GM23338 (cell line): ENCODE measurements around the gene PKD2. TPM values are rescaled to one million over a fixed set of nuclear protein-coding genes. Genes with fewer than 3 reads are reported as not detected.

ENCODE experiments used
- ATAC-seq: fragments of 200-7000 bp; cut with Tn5 transposase; 3 replicates; pipeline ENCODE4 v1.9.1; 2020
- DNase-seq: peaks from one replicate; pipeline ENCODE4 v3.0.0-alpha.2; 2015; ENCODE audit warnings: low spot score
- H2AFZ ChIP-seq: fragments of 200-600 bp; sonication (generic); 2 replicates; pipeline ENCODE4 v1.8.0; 2016; ENCODE audit warnings: antibody characterized with exemption, mild to moderate bottlenecking, moderate library complexity
- H3F3A ChIP-seq: fragments of 200-600 bp; sonication (generic); replicated peaks from 2 replicates; pipeline ENCODE4 v1.8.0; 2017; ENCODE audit warnings: antibody characterized with exemption, mixed run types, low read depth
- H3K27ac ChIP-seq: fragments of 200-600 bp; sonication (generic); 2 replicates; pipeline ENCODE4 v1.6.1; 2016; ENCODE audit warnings: low read depth
- H3K27me3 ChIP-seq: fragments of 200-600 bp; sonication (generic); 2 replicates; pipeline ENCODE4 v1.8.0; 2016; ENCODE audit warnings: mild to moderate bottlenecking, mixed run types, moderate library complexity; ENCODE audit not compliant: insufficient read depth
- H3K36me3 ChIP-seq: fragments of 200-600 bp; sonication (generic); 2 replicates; pipeline ENCODE4 v1.8.0; 2016; ENCODE audit warnings: mild to moderate bottlenecking; ENCODE audit not compliant: insufficient read depth
- H3K4me1 ChIP-seq: fragments of 200-600 bp; sonication (generic); 2 replicates; pipeline ENCODE4 v1.8.0; 2016; ENCODE audit warnings: mild to moderate bottlenecking, moderate library complexity; ENCODE audit not compliant: insufficient read depth
- H3K4me2 ChIP-seq: fragments of 200-600 bp; sonication (generic); 2 replicates; pipeline ENCODE4 v1.7.1; 2017; ENCODE audit warnings: mixed run types
- H3K4me3 ChIP-seq: fragments of 200-600 bp; sonication (generic); 2 replicates; pipeline ENCODE4 v1.6.1; 2016; ENCODE audit warnings: mixed run types
- H3K79me2 ChIP-seq: fragments of 200-600 bp; sonication (generic); replicated peaks from 2 replicates; pipeline ENCODE4 v1.8.0; 2017; ENCODE audit warnings: mild to moderate bottlenecking; ENCODE audit not compliant: insufficient read depth
- H3K9me2 ChIP-seq: fragments of 200-600 bp; sonication (generic); 2 replicates; pipeline ENCODE4 v1.8.0; 2017; ENCODE audit not compliant: insufficient read depth
- H4K20me1 ChIP-seq: fragments of 200-600 bp; sonication (generic); replicated peaks from 2 replicates; pipeline ENCODE4 v1.8.0; 2017; ENCODE audit warnings: mild to moderate bottlenecking; ENCODE audit not compliant: insufficient read depth
- H3K27ac Mint-ChIP-seq: 2 replicates; pipeline ENCODE4 v1.8.0; 2020; ENCODE audit warnings: inconsistent platforms, mild to moderate bottlenecking, moderate library complexity, mixed read lengths
- H3K27me3 Mint-ChIP-seq: 3 replicates; pipeline ENCODE4 v1.8.0; 2022; ENCODE audit warnings: low read depth, mild to moderate bottlenecking, moderate library complexity, mixed read lengths, inconsistent platforms; ENCODE audit not compliant: insufficient read depth, poor library complexity
- H3K36me3 Mint-ChIP-seq: 3 replicates; pipeline ENCODE4 v1.8.0; 2021; ENCODE audit warnings: low read depth, mild to moderate bottlenecking, inconsistent platforms, moderate library complexity, mixed read lengths
- H3K4me1 Mint-ChIP-seq: 3 replicates; pipeline ENCODE4 v1.8.0; 2020; ENCODE audit warnings: mild to moderate bottlenecking, inconsistent platforms, mixed read lengths
- H3K4me3 Mint-ChIP-seq: 3 replicates; pipeline ENCODE4 v1.8.0; 2021; ENCODE audit warnings: moderate library complexity, mild to moderate bottlenecking, inconsistent platforms, mixed read lengths
- H3K9me3 Mint-ChIP-seq: 3 replicates; pipeline ENCODE4 v1.8.0; 2020; ENCODE audit warnings: moderate library complexity, mild to moderate bottlenecking, inconsistent platforms, mixed read lengths
- CREB1 ChIP-seq: fragments of 250-450 bp; sonication (Bioruptor Pico); IDR thresholded peaks from 2 replicates; pipeline ENCODE4 v1.5.0; 2020; ENCODE audit warnings: low read depth, mild to moderate bottlenecking, moderate library complexity
- EZH2 ChIP-seq: fragments of 200-600 bp; sonication (generic); IDR thresholded peaks from one replicate; pipeline ENCODE4 v1.8.0; 2017; ENCODE audit warnings: antibody characterized with exemption, mild to moderate bottlenecking, low read depth; ENCODE audit not compliant: unreplicated experiment
- EZH2phosphoT487 ChIP-seq: fragments of 200-600 bp; sonication (generic); IDR thresholded peaks from one replicate; pipeline ENCODE4 v1.8.1; 2018; ENCODE audit warnings: antibody characterized with exemption; ENCODE audit not compliant: unreplicated experiment
- JUNB ChIP-seq: IDR thresholded peaks from one replicate; pipeline ENCODE4 v1.6.1; 2016; ENCODE audit warnings: antibody characterized with exemption; ENCODE audit not compliant: unreplicated experiment
- NANOG ChIP-seq: IDR thresholded peaks from 2 replicates; pipeline ENCODE4 v1.6.1; 2016; ENCODE audit warnings: antibody characterized with exemption, borderline replicate concordance
- ZNF114 ChIP-seq: fragments of 250-450 bp; sonication (Bioruptor Pico); IDR thresholded peaks from 2 replicates; pipeline ENCODE4 v1.5.0; 2020; ENCODE audit warnings: mild to moderate bottlenecking, moderate library complexity
- polyA plus RNA-seq: library from polyadenylated mRNA; unstranded; fragments of >200 nt; fragmentation: Nextera tagmentation; extraction: Ambion mirVana; gene quantifications from 2 replicates; pipeline ENCODE4 v1.2.1, GENCODE V29; 2016
- total RNA-seq: library from RNA; depleted of rRNA; stranded (reverse); fragments of >200 nt; shearing (Covaris generic); gene quantifications from 2 replicates; pipeline ENCODE4 v1.2.3, GENCODE V29; 2014
- TF ChIP-seq, protein P1 (sequence below): IDR thresholded peaks from one replicate; pipeline ENCODE4 v1.6.1; 2018; ENCODE audit warnings: antibody characterized with exemption; ENCODE audit not compliant: unreplicated experiment
- TF ChIP-seq, protein P2 (sequence below): IDR thresholded peaks from 2 replicates; pipeline ENCODE4 v1.6.1; 2016; ENCODE audit warnings: antibody characterized with exemption
- TF ChIP-seq, protein P3 (sequence below): fragments of 250-450 bp; sonication (Bioruptor Pico); IDR thresholded peaks from 2 replicates; pipeline ENCODE4 v1.5.0; 2020; ENCODE audit warnings: mild to moderate bottlenecking, moderate library complexity

Gene PKD2
- total and polyA plus RNA-seq, 2 experiments from 2014 or later: 17.9 to 45.3 TPM

DNA sequence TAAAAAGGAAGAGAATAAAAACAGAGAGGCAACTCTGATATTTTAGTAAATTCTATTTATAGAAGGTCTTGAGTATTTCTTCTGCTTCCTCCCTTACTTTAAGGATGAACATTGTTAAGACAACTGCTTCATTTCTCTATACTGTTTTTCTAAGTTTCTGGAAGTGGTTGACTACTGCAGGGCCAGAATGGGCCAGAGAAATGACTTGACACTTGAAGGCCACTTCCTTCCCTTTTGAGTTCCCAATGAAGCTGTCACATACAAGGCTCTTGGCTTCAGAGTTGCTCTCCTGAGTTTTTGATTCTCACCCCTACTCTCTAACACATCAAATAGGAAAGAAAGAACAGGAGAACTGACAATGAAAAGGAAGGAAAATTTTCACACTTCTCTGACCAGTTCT, 37.6 kb downstream of the PKD2 start (continued):
- TF ChIP-seq, protein P1, sequence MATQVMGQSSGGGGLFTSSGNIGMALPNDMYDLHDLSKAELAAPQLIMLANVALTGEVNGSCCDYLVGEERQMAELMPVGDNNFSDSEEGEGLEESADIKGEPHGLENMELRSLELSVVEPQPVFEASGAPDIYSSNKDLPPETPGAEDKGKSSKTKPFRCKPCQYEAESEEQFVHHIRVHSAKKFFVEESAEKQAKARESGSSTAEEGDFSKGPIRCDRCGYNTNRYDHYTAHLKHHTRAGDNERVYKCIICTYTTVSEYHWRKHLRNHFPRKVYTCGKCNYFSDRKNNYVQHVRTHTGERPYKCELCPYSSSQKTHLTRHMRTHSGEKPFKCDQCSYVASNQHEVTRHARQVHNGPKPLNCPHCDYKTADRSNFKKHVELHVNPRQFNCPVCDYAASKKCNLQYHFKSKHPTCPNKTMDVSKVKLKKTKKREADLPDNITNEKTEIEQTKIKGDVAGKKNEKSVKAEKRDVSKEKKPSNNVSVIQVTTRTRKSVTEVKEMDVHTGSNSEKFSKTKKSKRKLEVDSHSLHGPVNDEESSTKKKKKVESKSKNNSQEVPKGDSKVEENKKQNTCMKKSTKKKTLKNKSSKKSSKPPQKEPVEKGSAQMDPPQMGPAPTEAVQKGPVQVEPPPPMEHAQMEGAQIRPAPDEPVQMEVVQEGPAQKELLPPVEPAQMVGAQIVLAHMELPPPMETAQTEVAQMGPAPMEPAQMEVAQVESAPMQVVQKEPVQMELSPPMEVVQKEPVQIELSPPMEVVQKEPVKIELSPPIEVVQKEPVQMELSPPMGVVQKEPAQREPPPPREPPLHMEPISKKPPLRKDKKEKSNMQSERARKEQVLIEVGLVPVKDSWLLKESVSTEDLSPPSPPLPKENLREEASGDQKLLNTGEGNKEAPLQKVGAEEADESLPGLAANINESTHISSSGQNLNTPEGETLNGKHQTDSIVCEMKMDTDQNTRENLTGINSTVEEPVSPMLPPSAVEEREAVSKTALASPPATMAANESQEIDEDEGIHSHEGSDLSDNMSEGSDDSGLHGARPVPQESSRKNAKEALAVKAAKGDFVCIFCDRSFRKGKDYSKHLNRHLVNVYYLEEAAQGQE: no peak
- TF ChIP-seq, protein P2, sequence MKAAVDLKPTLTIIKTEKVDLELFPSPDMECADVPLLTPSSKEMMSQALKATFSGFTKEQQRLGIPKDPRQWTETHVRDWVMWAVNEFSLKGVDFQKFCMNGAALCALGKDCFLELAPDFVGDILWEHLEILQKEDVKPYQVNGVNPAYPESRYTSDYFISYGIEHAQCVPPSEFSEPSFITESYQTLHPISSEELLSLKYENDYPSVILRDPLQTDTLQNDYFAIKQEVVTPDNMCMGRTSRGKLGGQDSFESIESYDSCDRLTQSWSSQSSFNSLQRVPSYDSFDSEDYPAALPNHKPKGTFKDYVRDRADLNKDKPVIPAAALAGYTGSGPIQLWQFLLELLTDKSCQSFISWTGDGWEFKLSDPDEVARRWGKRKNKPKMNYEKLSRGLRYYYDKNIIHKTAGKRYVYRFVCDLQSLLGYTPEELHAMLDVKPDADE: no peak
- TF ChIP-seq NANOG: no peak
- no peak for TF ChIP-seq CREB1

DNA sequence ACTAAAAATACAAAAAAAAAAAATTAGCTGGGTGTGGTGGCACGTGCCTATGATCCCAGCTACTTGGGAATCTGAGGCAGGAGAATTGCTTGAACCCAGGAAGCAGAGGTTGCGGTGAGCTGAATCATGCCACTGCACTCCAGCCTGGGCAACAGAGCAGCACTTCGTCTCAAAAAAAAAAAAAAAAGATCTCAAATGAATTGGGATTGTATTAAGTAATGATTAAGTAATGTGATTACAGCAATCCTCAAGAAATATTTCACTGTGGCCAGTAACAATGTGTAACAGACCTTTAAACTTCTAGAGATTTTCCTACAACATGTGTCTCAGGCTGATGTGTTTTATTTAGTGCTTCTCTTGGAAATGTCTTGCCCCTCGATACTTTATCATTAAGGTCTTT, 46.8 kb downstream of the PKD2 start:
- Histone ChIP-seq H3K36me3 (peaks cover 48% of the 10 kb centered on the region), H3K4me3 (no peak overlapping the region), H3K27ac (peak overlapping the region; percentile 65; the same call in 1 of the 2 replicates), H2AFZ (no peak overlapping the region), H3K9me2 (no peaks in the 10 kb centered on the region), H3K79me2 (no peaks in the 10 kb centered on the region), H3K27me3 (no peaks in the 10 kb centered on the region), H3K4me1 (no peaks in the 10 kb centered on the region), H3F3A (no peaks in the 10 kb centered on the region), H3K4me2 (no peak overlapping the region), H4K20me1 (peaks cover 6% of the 10 kb centered on the region; the same call in 1 of the 2 replicates)
- ATAC-seq (no peak), DNase-seq (no peak)
- Mint-ChIP-seq H3K27me3 (peaks cover 2% of the 10 kb centered on the region), H3K4me1 (no peaks in the 10 kb centered on the region), H3K36me3 (peaks cover 45% of the 10 kb centered on the region), H3K27ac (no peak overlapping the region; the same call in 1 of the 2 replicates), H3K9me3 (no peaks in the 10 kb centered on the region), H3K4me3 (no peak overlapping the region)
- no peak for TF ChIP-seq ZNF114 (CRISPR knock-in tag)
- TF ChIP-seq EZH2phosphoT487: no peak
- TF ChIP-seq, protein P2: no peak
- no peak for TF ChIP-seq EZH2
- TF ChIP-seq JUNB: no peak
- TF ChIP-seq, protein P1: no peak
- no peak for TF ChIP-seq NANOG
- TF ChIP-seq, protein P3, sequence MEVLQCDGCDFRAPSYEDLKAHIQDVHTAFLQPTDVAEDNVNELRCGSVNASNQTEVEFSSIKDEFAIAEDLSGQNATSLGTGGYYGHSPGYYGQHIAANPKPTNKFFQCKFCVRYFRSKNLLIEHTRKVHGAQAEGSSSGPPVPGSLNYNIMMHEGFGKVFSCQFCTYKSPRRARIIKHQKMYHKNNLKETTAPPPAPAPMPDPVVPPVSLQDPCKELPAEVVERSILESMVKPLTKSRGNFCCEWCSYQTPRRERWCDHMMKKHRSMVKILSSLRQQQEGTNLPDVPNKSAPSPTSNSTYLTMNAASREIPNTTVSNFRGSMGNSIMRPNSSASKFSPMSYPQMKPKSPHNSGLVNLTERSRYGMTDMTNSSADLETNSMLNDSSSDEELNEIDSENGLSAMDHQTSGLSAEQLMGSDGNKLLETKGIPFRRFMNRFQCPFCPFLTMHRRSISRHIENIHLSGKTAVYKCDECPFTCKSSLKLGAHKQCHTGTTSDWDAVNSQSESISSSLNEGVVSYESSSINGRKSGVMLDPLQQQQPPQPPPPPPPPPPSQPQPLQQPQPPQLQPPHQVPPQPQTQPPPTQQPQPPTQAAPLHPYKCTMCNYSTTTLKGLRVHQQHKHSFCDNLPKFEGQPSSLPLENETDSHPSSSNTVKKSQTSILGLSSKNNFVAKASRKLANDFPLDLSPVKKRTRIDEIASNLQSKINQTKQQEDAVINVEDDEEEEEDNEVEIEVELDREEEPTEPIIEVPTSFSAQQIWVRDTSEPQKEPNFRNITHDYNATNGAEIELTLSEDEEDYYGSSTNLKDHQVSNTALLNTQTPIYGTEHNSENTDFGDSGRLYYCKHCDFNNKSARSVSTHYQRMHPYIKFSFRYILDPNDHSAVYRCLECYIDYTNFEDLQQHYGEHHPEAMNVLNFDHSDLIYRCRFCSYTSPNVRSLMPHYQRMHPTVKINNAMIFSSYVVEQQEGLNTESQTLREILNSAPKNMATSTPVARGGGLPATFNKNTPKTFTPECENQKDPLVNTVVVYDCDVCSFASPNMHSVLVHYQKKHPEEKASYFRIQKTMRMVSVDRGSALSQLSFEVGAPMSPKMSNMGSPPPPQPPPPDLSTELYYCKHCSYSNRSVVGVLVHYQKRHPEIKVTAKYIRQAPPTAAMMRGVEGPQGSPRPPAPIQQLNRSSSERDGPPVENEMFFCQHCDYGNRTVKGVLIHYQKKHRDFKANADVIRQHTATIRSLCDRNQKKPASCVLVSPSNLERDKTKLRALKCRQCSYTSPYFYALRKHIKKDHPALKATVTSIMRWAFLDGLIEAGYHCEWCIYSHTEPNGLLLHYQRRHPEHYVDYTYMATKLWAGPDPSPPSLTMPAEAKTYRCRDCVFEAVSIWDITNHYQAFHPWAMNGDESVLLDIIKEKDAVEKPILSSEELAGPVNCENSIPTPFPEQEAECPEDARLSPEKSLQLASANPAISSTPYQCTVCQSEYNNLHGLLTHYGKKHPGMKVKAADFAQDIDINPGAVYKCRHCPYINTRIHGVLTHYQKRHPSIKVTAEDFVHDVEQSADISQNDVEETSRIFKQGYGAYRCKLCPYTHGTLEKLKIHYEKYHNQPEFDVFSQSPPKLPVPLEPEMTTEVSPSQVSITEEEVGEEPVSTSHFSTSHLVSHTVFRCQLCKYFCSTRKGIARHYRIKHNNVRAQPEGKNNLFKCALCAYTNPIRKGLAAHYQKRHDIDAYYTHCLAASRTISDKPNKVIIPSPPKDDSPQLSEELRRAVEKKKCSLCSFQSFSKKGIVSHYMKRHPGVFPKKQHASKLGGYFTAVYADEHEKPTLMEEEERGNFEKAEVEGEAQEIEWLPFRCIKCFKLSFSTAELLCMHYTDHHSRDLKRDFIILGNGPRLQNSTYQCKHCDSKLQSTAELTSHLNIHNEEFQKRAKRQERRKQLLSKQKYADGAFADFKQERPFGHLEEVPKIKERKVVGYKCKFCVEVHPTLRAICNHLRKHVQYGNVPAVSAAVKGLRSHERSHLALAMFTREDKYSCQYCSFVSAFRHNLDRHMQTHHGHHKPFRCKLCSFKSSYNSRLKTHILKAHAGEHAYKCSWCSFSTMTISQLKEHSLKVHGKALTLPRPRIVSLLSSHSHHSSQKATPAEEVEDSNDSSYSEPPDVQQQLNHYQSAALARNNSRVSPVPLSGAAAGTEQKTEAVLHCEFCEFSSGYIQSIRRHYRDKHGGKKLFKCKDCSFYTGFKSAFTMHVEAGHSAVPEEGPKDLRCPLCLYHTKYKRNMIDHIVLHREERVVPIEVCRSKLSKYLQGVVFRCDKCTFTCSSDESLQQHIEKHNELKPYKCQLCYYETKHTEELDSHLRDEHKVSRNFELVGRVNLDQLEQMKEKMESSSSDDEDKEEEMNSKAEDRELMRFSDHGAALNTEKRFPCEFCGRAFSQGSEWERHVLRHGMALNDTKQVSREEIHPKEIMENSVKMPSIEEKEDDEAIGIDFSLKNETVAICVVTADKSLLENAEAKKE (CRISPR knock-in tag): no peak
